Left ventricle myocardium inferior (tissue), 1 donor: ENCODE results near the gene DOCK4. TPM values are rescaled to one million over a fixed set of nuclear protein-coding genes. Genes with fewer than 3 reads are reported as not detected.

Source experiments
- DNase-seq: peaks from one replicate; pipeline ENCODE4 v3.0.0-alpha.2; 2020
- H3K27ac ChIP-seq: fragments of 200-600 bp; replicated peaks from 2 replicates; pipeline ENCODE4 v1.8.0; 2021
- H3K27me3 ChIP-seq: fragments of 200-600 bp; 2 replicates; pipeline ENCODE4 v1.8.0; 2021; ENCODE audit warnings: low read depth
- H3K36me3 ChIP-seq: fragments of 200-600 bp; 2 replicates; pipeline ENCODE4 v1.8.0; 2021
- H3K4me1 ChIP-seq: fragments of 200-600 bp; 2 replicates; pipeline ENCODE4 v1.8.0; 2021
- H3K4me3 ChIP-seq: fragments of 200-600 bp; 2 replicates; pipeline ENCODE4 v1.8.0; 2021; ENCODE audit warnings: mild to moderate bottlenecking, moderate library complexity
- H3K9me3 ChIP-seq: fragments of 200-600 bp; replicated peaks from 2 replicates; pipeline ENCODE4 v1.8.0; 2021
- CTCF ChIP-seq: fragments of 200-600 bp; IDR thresholded peaks from 2 replicates; pipeline ENCODE4 v1.8.0; 2021; ENCODE audit warnings: antibody characterized with exemption, mild to moderate bottlenecking, borderline replicate concordance
- intact Hi-C: fragments of 100-400 bp; cut with micrococcal nuclease; formaldehyde crosslinking; loops from one replicate; pipeline ENCODE4 v1.11.0; 2022
- total RNA-seq: library from RNA; stranded (reverse); fragmentation: NEBNext Ultra II Directional; extraction: Animal tissue kit (Norgen Biotek cat#: 25700); gene quantifications from one replicate; pipeline ENCODE4 v1.2.1, GENCODE V29; 2021
- donor health status: DM: no; HTN: yes; CAD: no; lungs with severe emphysema.

Gene DOCK4
- total RNA-seq, 1 donor from 2014 or later: 15.2 TPM

- TF ChIP-seq CTCF: no peak
- Histone ChIP-seq H3K9me3 (no peaks in the 10 kb centered on the region), H3K27me3 (no peaks in the 10 kb centered on the region), H3K36me3 (no peaks in the 10 kb centered on the region), H3K27ac (peak overlapping the region; percentile 68), H3K4me3 (peak overlapping the region; percentile 14), H3K4me1 (peaks cover 62% of the 10 kb centered on the region)
- intact Hi-C loops: no loop called here
- no peak for DNase-seq
These were observed 93.4 kb downstream of the DOCK4 start for GRCh38 chr7:112112822-112113255.

- DNase-seq: no peak
- H3K36me3 ChIP-seq: no peaks in the 10 kb centered on the region
- no peak overlapping the region for H3K27ac ChIP-seq
- intact Hi-C loops: no loop called here
- no peak overlapping the region for H3K4me3 ChIP-seq
- TF ChIP-seq CTCF: no peak
- H3K27me3 ChIP-seq: no peaks in the 10 kb centered on the region
- H3K4me1 ChIP-seq: peaks cover 83% of the 10 kb centered on the region
- no peaks in the 10 kb centered on the region for H3K9me3 ChIP-seq
These were observed 95.5 kb downstream of the DOCK4 start for GRCh38 chr7:112110651-112111050.

GRCh38 chr7:112110175-112110574 is 96.0 kb downstream of the DOCK4 start:
- intact Hi-C loops: no loop called here
- no peak overlapping the region for H3K4me3 ChIP-seq

GRCh38 chr7:112108981-112109380 is 97.2 kb downstream of the DOCK4 start:
- no peaks in the 10 kb centered on the region for H3K27me3 ChIP-seq
- intact Hi-C loops: no loop called here
- peaks cover 85% of the 10 kb centered on the region for H3K4me1 ChIP-seq
- H3K9me3 ChIP-seq: no peaks in the 10 kb centered on the region
- no peak overlapping the region for H3K27ac ChIP-seq
- DNase-seq: no peak
- no peaks in the 10 kb centered on the region for H3K36me3 ChIP-seq
- TF ChIP-seq CTCF: no peak
- no peak overlapping the region for H3K4me3 ChIP-seq

More at GRCh38 chr7:112110175-112110574, 96.0 kb downstream of the DOCK4 start:
- Histone ChIP-seq H3K4me1 (peaks cover 83% of the 10 kb centered on the region), H3K9me3 (no peaks in the 10 kb centered on the region), H3K27ac (no peak overlapping the region), H3K36me3 (no peaks in the 10 kb centered on the region), H3K27me3 (no peaks in the 10 kb centered on the region)
- no peak for TF ChIP-seq CTCF
- DNase-seq: no peak

- no peak overlapping the region for H3K4me3 ChIP-seq
- TF ChIP-seq CTCF: no peak
- no peak overlapping the region for H3K27ac ChIP-seq
- no peaks in the 10 kb centered on the region for H3K9me3 ChIP-seq
- intact Hi-C loops: no loop called here
- H3K36me3 ChIP-seq: no peaks in the 10 kb centered on the region
- no peak for DNase-seq
- no peaks in the 10 kb centered on the region for H3K27me3 ChIP-seq
- peaks cover 61% of the 10 kb centered on the region for H3K4me1 ChIP-seq
These were observed 100.3 kb downstream of the DOCK4 start for GRCh38 chr7:112105584-112106530.
